ENCODE measurements around the gene AFMID. TPM values are rescaled to one million over a fixed set of nuclear protein-coding genes. Genes with fewer than 3 reads are reported as not detected.

Gene AFMID
- total and polyA plus RNA-seq, 9 of the 15 experiments (the other 6 are each of a cell fraction or from before 2014, with no cell fraction given) = 62.1 to 188 (median 74.4) TPM

DNA sequence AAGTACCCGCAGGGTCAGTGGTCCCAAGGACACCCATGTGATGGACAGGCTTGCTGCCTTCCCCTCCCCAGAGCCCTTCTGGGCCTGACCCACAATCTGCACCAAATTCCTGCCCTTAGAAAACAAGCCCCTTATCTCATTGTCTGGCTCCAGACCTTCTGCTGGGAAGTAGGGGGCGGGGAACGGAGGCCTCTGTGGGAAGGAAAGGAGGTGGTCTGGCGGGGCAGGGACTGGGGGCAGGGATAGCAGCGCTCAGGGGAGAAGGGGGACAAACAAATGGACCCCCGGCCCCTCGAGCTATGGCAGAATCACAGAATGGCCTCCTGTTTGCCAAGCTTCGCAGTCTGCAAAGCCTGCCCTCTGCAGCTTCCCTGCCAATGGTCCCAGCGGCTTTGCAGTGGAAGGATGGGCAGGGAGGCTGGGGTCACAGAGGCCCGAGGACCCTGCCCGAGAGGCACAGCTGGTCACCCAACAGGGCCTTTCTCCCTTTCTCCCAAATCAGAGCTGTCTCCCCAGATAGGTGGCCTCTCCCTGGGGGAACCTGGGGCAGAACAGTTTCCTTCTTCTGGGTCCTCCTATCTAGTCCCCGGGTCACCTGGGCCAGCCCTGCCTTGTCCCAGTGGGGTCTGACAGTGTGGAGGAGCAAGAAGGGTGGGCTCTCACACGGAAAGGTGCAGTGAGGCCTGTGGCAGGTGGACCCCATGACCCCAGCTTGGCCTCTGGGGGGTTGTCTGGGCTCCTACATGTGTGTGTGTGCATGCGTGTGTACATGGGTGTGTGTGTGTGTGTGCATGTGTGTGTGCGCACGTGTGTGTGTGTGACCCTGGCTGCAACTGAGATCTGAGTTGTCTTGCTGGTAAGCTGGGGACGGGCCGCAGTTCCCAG is 69.8 kb downstream of the AFMID start (continued):
- TF ChIP-seq ESRRA (IDR thresholded peaks at IDR 0.05; ENCODE audit: borderline replicate concordance, low read depth) = no peak; the same call in 1 of the 2 replicates
- TF ChIP-seq ZNF347 (CRISPR knock-in tag; IDR thresholded peaks at IDR 0.05; ENCODE audit: low read depth) = no peak
- no peak for TF ChIP-seq HNRNPUL1 (IDR thresholded peaks at IDR 0.05; ENCODE audit: low read length)
- no peak for TF ChIP-seq FOXA1 (IDR thresholded peaks at IDR 0.05; ENCODE audit: borderline replicate concordance)
- no peak for TF ChIP-seq HDAC6 (IDR thresholded peaks at IDR 0.05; ENCODE audit: low read depth, low read length)
- TF ChIP-seq, protein P1, sequence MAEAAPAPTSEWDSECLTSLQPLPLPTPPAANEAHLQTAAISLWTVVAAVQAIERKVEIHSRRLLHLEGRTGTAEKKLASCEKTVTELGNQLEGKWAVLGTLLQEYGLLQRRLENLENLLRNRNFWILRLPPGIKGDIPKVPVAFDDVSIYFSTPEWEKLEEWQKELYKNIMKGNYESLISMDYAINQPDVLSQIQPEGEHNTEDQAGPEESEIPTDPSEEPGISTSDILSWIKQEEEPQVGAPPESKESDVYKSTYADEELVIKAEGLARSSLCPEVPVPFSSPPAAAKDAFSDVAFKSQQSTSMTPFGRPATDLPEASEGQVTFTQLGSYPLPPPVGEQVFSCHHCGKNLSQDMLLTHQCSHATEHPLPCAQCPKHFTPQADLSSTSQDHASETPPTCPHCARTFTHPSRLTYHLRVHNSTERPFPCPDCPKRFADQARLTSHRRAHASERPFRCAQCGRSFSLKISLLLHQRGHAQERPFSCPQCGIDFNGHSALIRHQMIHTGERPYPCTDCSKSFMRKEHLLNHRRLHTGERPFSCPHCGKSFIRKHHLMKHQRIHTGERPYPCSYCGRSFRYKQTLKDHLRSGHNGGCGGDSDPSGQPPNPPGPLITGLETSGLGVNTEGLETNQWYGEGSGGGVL (CRISPR knock-in tag; IDR thresholded peaks at IDR 0.05) = 0 out of 2 replicates have a peak, but pooled peaks have one; percentile 13
- no peak for TF ChIP-seq DACH1 (IDR thresholded peaks at IDR 0.05; ENCODE audit: partially characterized antibody)
- no peak; the same call in 1 of the 2 replicates for TF ChIP-seq KLF6 (CRISPR knock-in tag; IDR thresholded peaks at IDR 0.05; ENCODE audit: borderline replicate concordance)
- TF ChIP-seq EP300 (IDR thresholded peaks at IDR 0.05; ENCODE audit: low read length) = peak; percentile 24; the same call in 1 of the 2 replicates
- no peak for TF ChIP-seq NR2C1 (IDR thresholded peaks at IDR 0.05)
- TF ChIP-seq NR2C1 (tag; IDR thresholded peaks at IDR 0.05) = peak; percentile 22; the same call in 1 of the 2 replicates
- peak; percentile 28 for TF ChIP-seq TEAD4 (IDR thresholded peaks at IDR 0.05; ENCODE audit: low read length)
- no peak for TF ChIP-seq TEAD4 (CRISPR knock-in tag; IDR thresholded peaks at IDR 0.05; ENCODE audit: borderline replicate concordance)
- TF ChIP-seq BMI1 (IDR thresholded peaks at IDR 0.05; ENCODE audit: low read length) = no peak
- no peak for TF ChIP-seq RBM25 (IDR thresholded peaks at IDR 0.05; ENCODE audit: low read depth, low read length, severe bottlenecking)
- no peak for TF ChIP-seq GATAD2B (IDR thresholded peaks at IDR 0.05; ENCODE audit: borderline replicate concordance)
- peak; percentile 32; the same call in 1 of the 2 replicates for TF ChIP-seq TAL1 (IDR thresholded peaks at IDR 0.05)
- TF ChIP-seq ZNF384 (IDR thresholded peaks at IDR 0.05; ENCODE audit: low read depth, low read length) = no peak
- 0 out of 2 replicates have a peak, but pooled peaks have one; percentile 6 for TF ChIP-seq TEAD2 (tag; IDR thresholded peaks at IDR 0.05)
- TF ChIP-seq HDGF (IDR thresholded peaks at IDR 0.05) = peak; percentile 89; the same call in 1 of the 2 replicates
- TF ChIP-seq, protein P2, sequence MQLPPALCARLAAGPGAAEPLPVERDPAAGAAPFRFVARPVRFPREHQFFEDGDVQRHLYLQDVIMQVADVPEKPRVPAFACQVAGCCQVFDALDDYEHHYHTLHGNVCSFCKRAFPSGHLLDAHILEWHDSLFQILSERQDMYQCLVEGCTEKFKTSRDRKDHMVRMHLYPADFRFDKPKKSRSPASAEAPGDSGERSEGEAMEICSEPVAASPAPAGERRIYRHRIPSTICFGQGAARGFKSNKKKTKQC (CRISPR knock-in tag; IDR thresholded peaks at IDR 0.05) = no peak
- no peak for TF ChIP-seq ZNF780A (CRISPR knock-in tag; IDR thresholded peaks at IDR 0.05)
- TF ChIP-seq JUND (IDR thresholded peaks at IDR 0.05; ENCODE audit: borderline replicate concordance, low read depth, low read length) = 0 out of 2 replicates have a peak, but pooled peaks have one; percentile 18
- peak; percentile 33; the same call in 1 of the 3 replicates for TF ChIP-seq JUND (tag; IDR thresholded peaks at IDR 0.05; ENCODE audit: borderline replicate concordance, low read depth, low read length)
- no peak for TF ChIP-seq ERF (CRISPR knock-in tag; IDR thresholded peaks at IDR 0.05)
- no peak for TF ChIP-seq KLF16 (IDR thresholded peaks at IDR 0.05)
- TF ChIP-seq DPF2 (IDR thresholded peaks at IDR 0.05) = peak; percentile 45
- no peak for TF ChIP-seq C11orf30 (IDR thresholded peaks at IDR 0.05; ENCODE audit: low read depth)
- no peak for TF ChIP-seq POLR2AphosphoS2 (IDR thresholded peaks at IDR 0.05; ENCODE audit: low read length)
- no peak for TF ChIP-seq PCBP1 (IDR thresholded peaks at IDR 0.05; ENCODE audit: low read depth, low read length, poor library complexity, severe bottlenecking)
- TF ChIP-seq RB1 (IDR thresholded peaks at IDR 0.05; ENCODE audit: low read depth) = no peak
